AG09309 (cell line): Measurements from ENCODE around the gene PAK4.
"Not testable (repeated sequence)": the region's sequence is repeated elsewhere in the genome, so short reads cannot be mapped to it uniquely, and the experiment has no call there.

Experiments
- DNase-seq: peaks from one replicate; pipeline ENCODE4 v3.0.0-alpha.2; 2010; ENCODE audit warnings: low read depth
- H3K4me3 ChIP-seq: 2 replicates; pipeline ENCODE4 v1.5.1; 2011; ENCODE audit warnings: mild to moderate bottlenecking, low read depth, low read length, moderate library complexity; ENCODE audit not compliant: control insufficient read depth
- TF ChIP-seq, protein P1 (sequence below): IDR thresholded peaks from 2 replicates; pipeline ENCODE4 v1.5.1; 2011; ENCODE audit warnings: mild to moderate bottlenecking, low read depth, low read length, inconsistent platforms; ENCODE audit not compliant: insufficient read depth, control insufficient read depth; ENCODE audit errors: missing control alignments

The PAK4 gene

DNA sequence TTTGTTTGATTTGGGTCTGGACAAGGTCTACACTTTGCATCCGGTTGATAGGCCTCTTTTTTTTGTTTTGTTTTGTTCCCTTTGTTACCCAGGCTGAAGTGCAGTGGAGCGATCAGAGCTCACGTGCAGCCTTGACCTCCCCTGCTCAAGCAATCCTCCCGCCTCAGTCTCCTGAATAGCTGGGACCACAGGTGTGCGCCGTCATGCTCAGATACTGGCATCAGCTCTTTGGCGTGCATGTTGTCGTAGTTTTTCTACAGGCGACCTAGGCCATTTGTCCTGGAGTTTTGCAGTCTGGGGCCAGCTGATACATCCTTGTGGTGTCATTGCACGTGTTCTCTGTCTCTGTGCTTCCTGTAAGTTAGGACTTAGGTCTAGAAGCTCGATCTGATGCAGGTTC, 16.3 kb downstream of the PAK4 start:
- no peak overlapping the region for H3K4me3 ChIP-seq
- TF ChIP-seq, protein P1, sequence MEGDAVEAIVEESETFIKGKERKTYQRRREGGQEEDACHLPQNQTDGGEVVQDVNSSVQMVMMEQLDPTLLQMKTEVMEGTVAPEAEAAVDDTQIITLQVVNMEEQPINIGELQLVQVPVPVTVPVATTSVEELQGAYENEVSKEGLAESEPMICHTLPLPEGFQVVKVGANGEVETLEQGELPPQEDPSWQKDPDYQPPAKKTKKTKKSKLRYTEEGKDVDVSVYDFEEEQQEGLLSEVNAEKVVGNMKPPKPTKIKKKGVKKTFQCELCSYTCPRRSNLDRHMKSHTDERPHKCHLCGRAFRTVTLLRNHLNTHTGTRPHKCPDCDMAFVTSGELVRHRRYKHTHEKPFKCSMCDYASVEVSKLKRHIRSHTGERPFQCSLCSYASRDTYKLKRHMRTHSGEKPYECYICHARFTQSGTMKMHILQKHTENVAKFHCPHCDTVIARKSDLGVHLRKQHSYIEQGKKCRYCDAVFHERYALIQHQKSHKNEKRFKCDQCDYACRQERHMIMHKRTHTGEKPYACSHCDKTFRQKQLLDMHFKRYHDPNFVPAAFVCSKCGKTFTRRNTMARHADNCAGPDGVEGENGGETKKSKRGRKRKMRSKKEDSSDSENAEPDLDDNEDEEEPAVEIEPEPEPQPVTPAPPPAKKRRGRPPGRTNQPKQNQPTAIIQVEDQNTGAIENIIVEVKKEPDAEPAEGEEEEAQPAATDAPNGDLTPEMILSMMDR: no peak
- DNase-seq: no peak

DNA sequence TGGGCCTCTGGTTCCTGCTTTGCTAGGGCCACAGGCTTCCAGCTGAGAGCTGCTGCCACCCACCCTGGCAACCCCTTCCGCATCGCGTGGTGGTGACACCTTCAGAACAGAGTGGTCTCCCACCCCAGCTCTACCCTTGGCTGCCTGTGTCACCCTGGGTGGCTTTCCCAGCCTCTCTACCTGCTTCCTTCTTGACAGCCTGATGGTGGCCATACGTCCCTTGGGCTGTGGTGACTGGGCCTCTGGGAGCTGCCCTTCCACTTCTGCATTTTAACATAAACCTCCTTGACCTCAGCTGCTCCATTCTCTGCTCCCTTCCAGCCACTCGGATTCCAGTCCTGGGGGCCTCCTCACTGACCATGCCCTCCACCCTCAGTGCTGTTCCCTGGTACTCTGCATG, 17.0 kb downstream of the PAK4 start:
- H3K4me3 ChIP-seq: no peak overlapping the region
- TF ChIP-seq, protein P1: no peak
- no peak for DNase-seq

DNA sequence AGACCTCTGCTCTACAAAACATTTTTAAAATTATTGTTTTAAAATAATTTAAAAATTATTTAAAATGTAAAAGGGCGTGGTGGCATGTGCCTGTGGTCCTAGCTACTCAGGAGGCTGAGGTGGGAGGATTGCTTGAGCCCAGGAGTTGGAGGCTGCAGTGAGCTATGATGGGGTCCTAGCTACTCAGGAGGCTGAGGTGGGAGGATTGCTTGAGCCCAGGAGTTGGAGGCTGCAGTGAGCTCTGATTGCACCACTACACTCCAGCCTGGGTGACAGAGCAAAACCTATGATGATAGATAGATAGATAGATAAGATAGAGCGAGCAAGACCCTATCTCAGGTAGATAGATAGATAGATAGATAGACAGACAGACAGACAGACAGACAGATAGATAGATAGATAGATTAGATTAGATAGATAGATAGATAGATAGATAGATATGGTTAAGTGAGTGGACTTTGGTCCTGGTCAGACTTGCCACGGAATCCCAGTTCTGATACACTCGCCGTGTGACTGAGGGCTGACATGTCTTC, 18.2 kb downstream of the PAK4 start:
- DNase-seq, H3K4me3 ChIP-seq: not testable (repeated sequence)

DNA sequence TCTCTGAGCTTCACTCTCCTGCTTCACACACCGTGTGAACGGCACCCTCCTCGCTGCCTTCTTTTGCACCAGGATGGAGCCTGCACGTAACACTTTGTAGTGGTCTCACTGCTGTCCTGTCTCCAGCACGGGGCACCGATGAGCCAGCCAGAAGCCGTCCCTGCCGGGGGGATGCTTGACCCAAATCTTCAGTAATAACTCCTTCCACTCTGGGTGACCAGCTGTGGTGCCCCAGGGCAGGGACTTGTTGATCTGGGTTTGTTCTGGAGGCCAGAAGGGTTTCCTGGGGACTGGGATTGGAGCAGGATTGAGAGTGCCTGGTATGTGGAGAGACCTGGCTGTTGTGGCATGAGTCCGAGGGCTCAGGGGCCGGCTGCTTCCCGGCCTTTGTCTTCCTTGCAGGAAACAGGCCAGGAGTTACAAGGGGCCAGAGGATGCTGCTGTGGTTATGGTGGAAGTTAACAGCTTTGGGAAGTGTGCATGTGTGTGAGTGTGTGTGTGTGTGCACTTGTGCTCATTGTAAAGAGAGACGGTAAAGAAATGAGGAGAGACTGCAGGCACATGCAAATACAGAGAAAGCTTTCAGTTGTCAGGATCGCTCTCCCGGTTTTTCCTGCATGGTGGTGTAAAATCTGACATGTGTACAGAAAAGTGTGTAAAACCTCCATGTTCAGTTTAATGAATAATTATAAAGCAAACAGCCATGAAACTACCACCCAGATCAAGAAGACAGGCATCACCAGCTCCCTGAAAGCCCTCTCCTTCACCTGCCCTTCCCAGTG, 18.9 kb downstream of the PAK4 start:
- TF ChIP-seq, protein P1: no peak
- DNase-seq: no peak
- H3K4me3 ChIP-seq: no peak overlapping the region

DNA sequence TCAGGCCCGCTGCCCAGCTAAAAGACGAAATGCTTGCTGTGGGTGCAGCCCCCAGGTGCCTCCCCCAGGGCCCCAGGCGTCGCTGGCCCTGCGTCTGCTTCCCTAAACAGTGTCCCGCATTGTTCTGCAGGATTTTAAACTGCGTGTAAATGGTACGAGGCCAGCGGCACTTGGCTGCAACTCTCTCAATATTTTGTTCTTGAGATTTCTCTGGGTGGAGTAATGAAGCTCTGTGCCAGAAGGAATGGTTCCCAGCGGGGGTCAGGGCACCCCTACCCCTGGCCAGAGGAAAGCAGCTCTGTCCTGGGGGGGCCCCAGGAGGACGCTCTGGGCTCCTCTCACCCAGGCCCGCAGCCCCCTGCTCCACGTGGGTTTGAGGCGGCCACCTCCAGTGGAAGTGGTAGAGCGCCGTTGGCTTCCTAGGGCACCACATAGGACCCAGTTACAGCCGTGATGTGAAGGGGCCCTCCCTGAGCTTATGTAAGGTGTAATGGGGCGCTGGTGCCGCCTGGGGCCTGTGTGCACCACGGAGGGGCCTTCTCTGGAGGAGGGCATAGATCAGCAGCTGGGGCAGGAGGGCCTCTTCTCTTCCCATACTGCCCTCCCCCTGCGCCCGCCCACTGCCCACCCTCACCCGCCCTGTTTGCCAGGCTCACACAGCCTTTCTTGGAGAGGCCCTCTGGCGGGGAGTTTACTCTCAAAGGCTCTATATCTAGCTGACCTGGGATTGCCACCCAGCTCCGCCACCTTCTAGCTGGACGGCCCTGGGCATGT, 19.8 kb downstream of the PAK4 start:
- TF ChIP-seq, protein P1: no peak
- no peak for DNase-seq

DNA sequence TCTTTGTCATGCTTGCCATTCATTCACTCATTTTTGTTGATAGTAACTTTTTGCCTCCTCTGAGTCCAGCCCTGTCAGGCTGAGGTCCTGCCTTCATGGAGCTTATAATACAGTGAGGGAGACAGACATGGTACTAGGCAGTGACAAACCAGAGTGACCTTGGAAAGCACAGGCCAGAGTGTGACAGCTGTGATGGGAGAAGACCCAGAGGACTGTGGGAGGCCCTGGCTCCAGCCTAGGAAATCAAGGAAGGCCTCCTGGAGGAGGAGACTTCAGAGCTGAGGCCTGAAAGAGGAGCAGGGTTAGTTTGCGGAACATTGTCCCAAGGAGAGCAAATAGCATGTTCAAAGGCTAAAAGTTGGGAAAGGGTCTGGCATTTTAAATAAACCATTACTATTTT, 20.5 kb downstream of the PAK4 start:
- DNase-seq: no peak
- TF ChIP-seq, protein P1: no peak
- no peak overlapping the region for H3K4me3 ChIP-seq

More for the DNA sequence above, 19.8 kb downstream of the PAK4 start:
- H3K4me3 ChIP-seq: no peak overlapping the region

DNA sequence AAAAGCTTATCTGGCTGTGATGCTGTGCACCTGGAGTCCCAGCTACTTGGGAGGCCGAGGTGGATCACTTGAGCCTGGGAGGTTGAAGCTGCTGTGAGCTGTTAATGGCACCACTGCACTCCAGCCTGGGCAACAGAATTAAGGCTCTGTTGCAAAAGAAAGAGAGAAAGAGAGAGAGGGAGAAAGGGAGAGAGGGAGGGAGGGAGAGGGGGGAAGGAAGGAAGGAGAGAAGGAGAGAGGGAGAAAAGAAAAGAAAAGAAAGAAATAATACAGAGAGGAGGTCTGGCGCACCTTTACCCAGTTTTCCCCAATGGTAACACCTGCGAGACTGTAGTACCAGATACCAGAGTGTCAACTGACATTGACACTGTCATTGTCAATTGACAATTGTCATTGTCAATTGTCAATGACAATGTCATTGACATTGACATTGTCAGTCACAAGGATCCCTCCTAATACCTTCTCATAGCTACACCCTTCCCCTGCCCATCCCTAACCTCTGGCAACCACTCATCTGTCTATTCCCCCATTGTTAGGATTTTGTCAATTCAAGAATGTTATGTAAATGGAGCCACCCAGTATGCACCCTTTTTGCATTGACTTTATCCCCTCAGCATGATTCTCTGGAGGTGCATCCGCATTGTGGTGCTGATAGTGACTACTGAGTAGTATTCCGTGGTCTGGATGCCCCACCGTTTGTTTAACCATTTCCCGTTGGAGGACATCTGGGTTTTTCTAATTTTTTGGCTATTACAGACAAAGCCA, 21.3 kb downstream of the PAK4 start:
- TF ChIP-seq, protein P1: no peak
- no peak overlapping the region for H3K4me3 ChIP-seq
- no peak for DNase-seq
